Esophagus muscularis mucosa (tissue), 4 donors: ENCODE measurements around the gene PHKA2. TPM values are rescaled to one million over a fixed set of nuclear protein-coding genes. Genes with fewer than 3 reads are reported as not detected.

Source experiments
- DNase-seq: peaks from one replicate; pipeline ENCODE4 v3.0.0-alpha.2; 2017; ENCODE audit errors: extremely low spot score
- H3K27ac ChIP-seq, 4 donors: fragments of 200-600 bp; sonication (generic); replicated peaks in 1 of 4; 1 replicate in 3 of 4; 2 replicates in 1 of 4; pipeline ENCODE4 v1.5.1; 2016 to 2019; ENCODE audit warnings: mild to moderate bottlenecking in 1 of 4
- H3K27me3 ChIP-seq, 4 donors: fragments of 200-600 bp; sonication (generic); one replicate each; pipeline versions ENCODE4 v1.5.1 to v1.6.0; 2016 to 2019
- H3K36me3 ChIP-seq, 4 donors: fragments of 200-600 bp; sonication (generic); one replicate each; pipeline ENCODE4 v1.5.1; 2016 to 2019
- H3K4me1 ChIP-seq, 4 donors: fragments of 200-600 bp; sonication (generic); one replicate each; pipeline ENCODE4 v1.5.1; 2016 to 2019
- H3K4me3 ChIP-seq, 4 donors: fragments of 200-600 bp; sonication (generic); 1 replicate in 2 of 4; 2 replicates in 2 of 4; pipeline ENCODE4 v1.5.1; 2016 to 2019; ENCODE audit warnings: mild to moderate bottlenecking in 4 of 4, moderate library complexity in 1 of 4
- H3K9me3 ChIP-seq, 4 donors: fragments of 200-600 bp; sonication (generic); 1 replicate in 3 of 4; 2 replicates in 1 of 4; pipeline ENCODE4 v1.5.1; 2016 to 2019
- EP300 ChIP-seq: sonication (generic); formaldehyde crosslinking; IDR thresholded peaks from one replicate; pipeline ENCODE4 v1.6.1; 2017; ENCODE audit warnings: antibody characterized with exemption
- POLR2A ChIP-seq: fragments of 450-650 bp; IDR thresholded peaks from one replicate; pipeline ENCODE4 v1.6.1; 2017; ENCODE audit warnings: antibody characterized with exemption, moderate library complexity, mild to moderate bottlenecking, low read depth
- POLR2AphosphoS5 ChIP-seq, 2 donors: sonication (generic); formaldehyde crosslinking; IDR thresholded peaks; one replicate each; pipeline ENCODE4 v1.6.1; 2017; ENCODE audit warnings: antibody characterized with exemption in 2 of 2
- WGBS: methylation state at CpG from one replicate; pipeline ENCODE4 v1.1.5; 2018; 5-methylcytosine and 5-hydroxymethylcytosine counted together
- intact Hi-C: fragments of 100-400 bp; cut with DNase I; formaldehyde crosslinking; loops from one replicate; pipeline ENCODE4 v1.15.1; 2023
- total RNA-seq, 4 donors: library from RNA; depleted of rRNA; stranded (reverse); fragments of >200 nt; gene quantifications; one replicate each; pipeline versions ENCODE4 v1.1.0 to v1.2.1, GENCODE V29; 2016
- TF ChIP-seq, protein P1 (sequence below), 3 experiments: fragments of 200-600 bp in 2 of 3; fragments of 450-650 bp in 1 of 3; sonication (generic) in 2 of 3; IDR thresholded peaks; one replicate each; pipeline ENCODE4 v1.5.1; 2017 to 2019; ENCODE audit warnings: antibody characterized with exemption in 3 of 3, mild to moderate bottlenecking in 2 of 3, moderate library complexity in 1 of 3

The PHKA2 gene
- total RNA-seq, 4 donors from 2014 or later, result 9.8 to 20.7 (median 15.4) TPM

DNA sequence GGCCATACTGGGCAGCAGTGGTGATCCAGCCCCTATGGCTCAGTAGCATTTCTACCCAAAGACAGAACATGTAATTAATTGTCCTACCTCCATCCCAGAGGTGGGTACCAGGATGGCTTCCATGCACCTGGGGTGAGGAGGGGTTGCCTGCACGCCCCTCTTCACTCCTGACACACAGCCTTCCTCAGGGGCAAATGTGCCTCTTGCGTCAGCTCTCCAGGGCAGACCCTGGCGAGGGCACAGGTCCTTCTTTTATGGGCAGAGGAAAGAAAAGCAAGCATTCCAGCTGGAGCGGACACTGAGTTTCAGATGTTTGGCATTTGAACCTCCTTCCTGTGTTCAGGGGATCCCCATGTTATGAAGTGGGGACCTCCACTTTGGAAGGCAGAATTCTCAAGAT lies 95.6 kb downstream of the PHKA2 start:
- no peak for DNase-seq
- no CpG with 5 or more reads among the region's 4 CpGs for WGBS
- TF ChIP-seq, protein P1, sequence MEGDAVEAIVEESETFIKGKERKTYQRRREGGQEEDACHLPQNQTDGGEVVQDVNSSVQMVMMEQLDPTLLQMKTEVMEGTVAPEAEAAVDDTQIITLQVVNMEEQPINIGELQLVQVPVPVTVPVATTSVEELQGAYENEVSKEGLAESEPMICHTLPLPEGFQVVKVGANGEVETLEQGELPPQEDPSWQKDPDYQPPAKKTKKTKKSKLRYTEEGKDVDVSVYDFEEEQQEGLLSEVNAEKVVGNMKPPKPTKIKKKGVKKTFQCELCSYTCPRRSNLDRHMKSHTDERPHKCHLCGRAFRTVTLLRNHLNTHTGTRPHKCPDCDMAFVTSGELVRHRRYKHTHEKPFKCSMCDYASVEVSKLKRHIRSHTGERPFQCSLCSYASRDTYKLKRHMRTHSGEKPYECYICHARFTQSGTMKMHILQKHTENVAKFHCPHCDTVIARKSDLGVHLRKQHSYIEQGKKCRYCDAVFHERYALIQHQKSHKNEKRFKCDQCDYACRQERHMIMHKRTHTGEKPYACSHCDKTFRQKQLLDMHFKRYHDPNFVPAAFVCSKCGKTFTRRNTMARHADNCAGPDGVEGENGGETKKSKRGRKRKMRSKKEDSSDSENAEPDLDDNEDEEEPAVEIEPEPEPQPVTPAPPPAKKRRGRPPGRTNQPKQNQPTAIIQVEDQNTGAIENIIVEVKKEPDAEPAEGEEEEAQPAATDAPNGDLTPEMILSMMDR (IDR thresholded peaks at IDR 0.05), result no peak
- TF ChIP-seq POLR2AphosphoS5 (IDR thresholded peaks at IDR 0.05), result no peak
- TF ChIP-seq POLR2A, result no peak
- no peak for TF ChIP-seq EP300
- Histone ChIP-seq H3K27me3 (no peaks in the 10 kb centered on the region), H3K9me3 (no peaks in the 10 kb centered on the region), H3K27ac (no peak overlapping the region), H3K4me3 (no peak overlapping the region), H3K36me3 (no peaks in the 10 kb centered on the region), H3K4me1 (peaks cover 11 to 27% (median 25%) of the 10 kb centered on the region in 4 donors)
- intact Hi-C loops, result loop anchor here (5.0 kb wide), 1 partner anchor 211 kb away; no protein-coding TSS in a partner anchor

DNA sequence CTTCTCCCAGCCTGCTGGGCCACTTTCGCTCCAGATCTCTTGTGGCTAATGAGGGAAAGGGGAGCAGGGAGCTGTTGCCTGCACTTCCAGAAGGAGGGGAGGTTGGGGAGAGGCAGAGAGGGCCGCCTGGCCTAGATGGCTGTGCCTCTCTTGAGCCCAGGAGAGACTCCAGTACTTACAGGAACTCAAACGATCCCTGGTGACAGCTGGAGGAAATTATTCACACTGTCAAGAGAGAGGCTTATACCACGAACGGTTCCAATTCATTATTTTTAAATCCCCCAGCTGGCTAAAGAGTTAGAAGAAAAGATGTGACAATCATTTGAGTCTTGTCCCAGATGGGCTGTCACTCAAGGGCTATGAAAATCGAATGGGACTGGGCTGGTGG lies 96.1 kb downstream of the PHKA2 start:
- intact Hi-C loops, result loop anchor here (5.0 kb wide), 1 partner anchor 211 kb away; no protein-coding TSS in a partner anchor
- H3K4me3 ChIP-seq, result no peak overlapping the region

DNA sequence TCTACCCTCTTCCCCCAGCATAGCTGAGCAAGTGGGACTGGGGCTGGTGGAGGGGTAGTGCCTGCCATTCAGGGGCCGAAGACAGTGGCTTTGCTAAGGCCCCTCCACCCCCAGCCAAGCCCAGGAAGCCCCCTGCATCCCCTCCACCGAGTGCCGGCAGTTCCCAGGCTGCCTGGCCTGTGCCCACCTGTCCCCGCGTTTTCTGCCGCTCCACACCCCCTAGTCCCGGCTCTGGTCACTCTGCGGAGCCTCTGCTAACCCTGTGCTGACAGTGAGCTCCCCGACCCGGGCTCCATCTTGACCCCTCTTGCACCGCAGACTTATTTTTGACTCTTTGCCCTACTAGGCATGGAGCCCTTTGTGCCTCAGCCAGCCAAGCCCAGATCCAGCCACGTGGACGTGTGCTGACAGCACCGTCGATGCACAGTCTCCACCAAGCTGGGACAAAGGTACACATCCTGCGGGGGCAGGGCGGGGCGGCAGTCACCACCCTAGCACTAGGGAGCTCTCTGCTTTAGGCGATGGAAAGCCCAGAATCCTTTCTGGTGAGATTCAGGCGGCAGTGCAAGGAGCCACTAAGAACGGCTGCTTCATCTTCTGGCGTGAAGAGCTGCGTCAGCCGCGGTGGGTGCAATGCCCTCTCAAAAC lies 96.6 kb downstream of the PHKA2 start:
- Histone ChIP-seq H3K36me3 (no peaks in the 10 kb centered on the region), H3K27me3 (no peaks in the 10 kb centered on the region), H3K27ac (peak overlapping the region; percentile 75 to 80 (median 77)), H3K4me1 (peaks cover 11 to 27% (median 25%) of the 10 kb centered on the region in 4 donors), H3K4me3 (peak overlapping the region; percentile 44 to 52 (median 46)), H3K9me3 (no peaks in the 10 kb centered on the region)
- TF ChIP-seq EP300 (no peak), POLR2AphosphoS5 (IDR thresholded peaks at IDR 0.05) (no peak), POLR2A (no peak)
- TF ChIP-seq, protein P1 (IDR thresholded peaks at IDR 0.05), result no peak
- WGBS, result 55% methylated on average over 19 of the region's 25 CpGs
- DNase-seq, result no peak
- intact Hi-C loops, result loop anchor here (5.0 kb wide), 1 partner anchor 210 kb away; no protein-coding TSS in a partner anchor

More for the DNA sequence above, 96.1 kb downstream of the PHKA2 start:
- Histone ChIP-seq H3K4me1 (peaks cover 11 to 27% (median 25%) of the 10 kb centered on the region in 4 donors), H3K36me3 (no peaks in the 10 kb centered on the region), H3K9me3 (no peaks in the 10 kb centered on the region), H3K27ac (peak overlapping the region; percentile 75 to 80 (median 77)), H3K27me3 (no peaks in the 10 kb centered on the region)
- no peak for DNase-seq
- no peak for TF ChIP-seq POLR2AphosphoS5 (IDR thresholded peaks at IDR 0.05)
- no peak for TF ChIP-seq POLR2A
- TF ChIP-seq, protein P1 (IDR thresholded peaks at IDR 0.05), result no peak
- no peak for TF ChIP-seq EP300
- WGBS, result 25% methylated on average over 5 of the region's 6 CpGs

DNA sequence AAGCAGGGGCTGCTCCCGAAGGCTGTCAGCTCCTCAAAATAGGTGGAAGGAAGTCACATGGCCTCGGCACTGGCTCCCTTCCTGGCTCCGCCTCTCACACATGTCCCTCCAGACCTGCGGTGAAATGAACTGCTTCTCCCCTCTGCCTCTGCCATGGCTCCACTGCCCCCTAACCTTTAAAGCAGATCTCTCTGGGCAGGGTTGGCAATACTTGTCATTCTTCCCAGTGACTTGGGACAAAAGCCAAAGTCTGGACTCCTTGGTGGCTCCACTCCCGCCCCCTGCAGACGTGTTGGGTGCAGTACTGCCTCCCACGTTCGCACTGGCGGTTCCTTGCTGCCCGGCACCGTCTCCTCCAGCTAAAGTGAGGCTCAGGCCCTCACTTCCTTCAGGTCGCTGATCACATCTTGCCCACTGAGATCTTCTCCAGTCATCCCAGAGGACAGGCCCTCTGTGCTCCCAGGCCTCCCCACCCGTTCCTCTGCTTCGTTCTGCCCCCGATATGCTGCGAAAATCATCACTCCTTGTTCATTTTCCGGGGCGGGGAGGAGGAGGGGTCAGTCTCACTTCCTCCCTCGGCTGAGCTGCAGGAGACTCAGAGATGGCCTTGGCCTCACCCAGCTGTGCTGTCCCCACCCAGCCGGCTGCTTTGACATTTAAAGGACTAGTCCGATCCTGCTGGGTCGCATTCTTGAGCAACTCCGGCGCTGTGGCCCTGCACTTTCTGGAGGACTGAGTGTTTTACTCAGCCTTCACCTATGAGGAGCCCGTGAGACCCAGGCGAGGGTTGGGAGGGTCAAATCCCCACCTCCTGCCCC lies 97.4 kb downstream of the PHKA2 start:
- no peak for TF ChIP-seq POLR2A
- TF ChIP-seq, protein P1 (IDR thresholded peaks at IDR 0.05), result peak; percentile 42 to 63 (median 60)
- peak; percentile 27 to 48 for TF ChIP-seq POLR2AphosphoS5 (IDR thresholded peaks at IDR 0.05)
- no peak for TF ChIP-seq EP300
- intact Hi-C loops, result loop anchor here (5.0 kb wide), 1 partner anchor 209 kb away; no protein-coding TSS in a partner anchor
- Histone ChIP-seq H3K27ac (peak overlapping the region; percentile 75 to 80 (median 77)), H3K4me3 (peak overlapping the region; percentile 44 to 52 (median 46)), H3K9me3 (no peaks in the 10 kb centered on the region), H3K4me1 (peaks cover 11 to 27% (median 25%) of the 10 kb centered on the region in 4 donors), H3K27me3 (no peaks in the 10 kb centered on the region), H3K36me3 (no peaks in the 10 kb centered on the region)
- DNase-seq, result peak; percentile 92
- WGBS, result 43% methylated on average over 13 of the region's 26 CpGs
